Stimulated activated naive B cell treated with anti-CD40 and anti-IgM and Interleukin-4, amounts not matched to agents 10 μg/mL and 1 μg/mL and 100 μg/mL, for 72 hours (primary cell): ENCODE measurements around the gene ASCL5.
"Not testable (repeated sequence)": the region's sequence is repeated elsewhere in the genome, so short reads cannot be mapped to it uniquely, and the experiment has no call there.

Experiments used
- ATAC-seq, 2 donors: fragments of 150-1000 bp; cut with Tn5 transposase; replicated peaks; 2 replicates each; pipeline ENCODE4 v1.10.0; 2021; ENCODE audit warnings: moderate library complexity in 1 of 2
- DNase-seq: peaks from one replicate; pipeline ENCODE4 v3.0.0; 2021
- H3K27ac Mint-ChIP-seq: one replicate; pipeline ENCODE4 v1.8.0; 2022; ENCODE audit warnings: mild to moderate bottlenecking, mixed read lengths
- H3K27me3 Mint-ChIP-seq, 2 donors: one replicate each; pipeline ENCODE4 v1.8.0; 2022; ENCODE audit warnings: mixed read lengths in 2 of 2
- H3K36me3 Mint-ChIP-seq, 2 donors: one replicate each; pipeline ENCODE4 v1.8.0; 2022; ENCODE audit warnings: mixed read lengths in 2 of 2, mild to moderate bottlenecking in 1 of 2
- H3K4me1 Mint-ChIP-seq, 2 donors: one replicate each; pipeline ENCODE4 v1.8.0; 2022; ENCODE audit warnings: mixed read lengths in 2 of 2, mild to moderate bottlenecking in 1 of 2
- H3K4me3 Mint-ChIP-seq, 2 donors: one replicate each; pipeline ENCODE4 v1.8.0; 2022; ENCODE audit warnings: mild to moderate bottlenecking in 2 of 2, mixed read lengths in 2 of 2, moderate library complexity in 1 of 2
- H3K9me3 Mint-ChIP-seq, 2 donors: one replicate each; pipeline ENCODE4 v1.8.0; 2022; ENCODE audit warnings: mixed read lengths in 2 of 2, mild to moderate bottlenecking in 1 of 2

Gene ASCL5

GRCh38 chr1:201163036-201163435 is 36.1 kb upstream of the ASCL5 start:
- not testable (repeated sequence) for H3K4me3 Mint-ChIP-seq, H3K27ac Mint-ChIP-seq, DNase-seq, H3K4me1 Mint-ChIP-seq, ATAC-seq, H3K9me3 Mint-ChIP-seq, H3K36me3 Mint-ChIP-seq
- H3K27me3 Mint-ChIP-seq: peaks cover 18 to 29% of the 10 kb centered on the region in 2 donors

DNA sequence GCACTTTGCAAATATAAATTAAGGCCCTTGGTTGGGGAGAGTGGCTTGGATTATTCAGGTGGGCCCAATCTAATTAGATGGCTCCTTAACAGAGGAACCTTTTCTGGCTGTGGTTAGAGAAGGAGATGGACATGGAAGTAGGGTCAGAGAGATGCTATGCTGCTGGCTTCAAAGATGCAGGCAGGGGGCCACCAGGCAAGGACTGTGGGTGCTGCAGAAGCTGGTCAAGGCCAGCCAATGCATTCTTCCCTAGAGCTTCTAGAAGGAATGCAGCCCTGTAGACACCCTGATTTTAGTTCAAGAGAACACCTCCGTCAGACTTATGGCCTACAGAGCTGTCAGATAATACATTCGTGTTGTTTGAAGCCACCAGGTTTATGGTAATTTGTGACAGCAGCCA is 31.0 kb upstream of the ASCL5 start:
- no peak overlapping the region for H3K27ac Mint-ChIP-seq
- no peak for ATAC-seq

DNA sequence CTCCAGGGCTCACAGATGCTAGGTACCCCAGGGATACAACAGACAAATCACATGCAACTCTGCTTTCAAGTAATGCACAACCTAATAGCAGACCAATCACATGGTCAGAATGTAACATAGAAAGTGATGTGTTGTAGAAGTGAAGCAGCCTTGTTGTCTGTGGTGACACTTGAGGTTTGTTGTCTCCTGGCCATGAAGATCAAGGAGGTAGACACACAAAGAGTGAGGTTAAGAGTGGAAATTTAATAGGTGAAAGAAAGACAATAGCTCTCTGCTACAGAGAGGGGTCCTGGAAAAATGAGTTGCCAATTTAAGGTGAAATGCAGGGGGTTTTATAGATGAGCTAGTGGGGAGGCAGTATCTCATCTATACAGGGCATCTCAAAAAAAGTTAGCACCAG is 29.8 kb upstream of the ASCL5 start:
- Mint-ChIP-seq H3K27ac (no peak overlapping the region), H3K36me3 (no peaks in the 10 kb centered on the region), H3K4me1 (peaks cover 8 to 11% of the 10 kb centered on the region in 2 donors), H3K27me3 (peaks cover 26% of the 10 kb centered on the region in 2 donors), H3K9me3 (no peaks in the 10 kb centered on the region), H3K4me3 (no peak overlapping the region)
- DNase-seq (no peak), ATAC-seq (no peak)

More for the DNA sequence above, 31.0 kb upstream of the ASCL5 start:
- peaks cover 5 to 11% of the 10 kb centered on the region in 2 donors for H3K4me1 Mint-ChIP-seq
- no peak for DNase-seq
- no peaks in the 10 kb centered on the region for H3K36me3 Mint-ChIP-seq
- H3K27me3 Mint-ChIP-seq: peaks cover 26% of the 10 kb centered on the region in 2 donors
- no peaks in the 10 kb centered on the region for H3K9me3 Mint-ChIP-seq
- H3K4me3 Mint-ChIP-seq: no peak overlapping the region

GRCh38 chr1:201156346-201156745 is 29.4 kb upstream of the ASCL5 start:
- no peaks in the 10 kb centered on the region for H3K9me3 Mint-ChIP-seq
- no peak for DNase-seq

GRCh38 chr1:201155354-201155753 is 28.4 kb upstream of the ASCL5 start:
- Mint-ChIP-seq H3K4me3 (no peak overlapping the region), H3K9me3 (no peaks in the 10 kb centered on the region)

More at GRCh38 chr1:201156346-201156745, 29.4 kb upstream of the ASCL5 start:
- ATAC-seq: no peak
- Mint-ChIP-seq H3K27ac (no peak overlapping the region), H3K4me1 (peaks cover 9 to 11% of the 10 kb centered on the region in 2 donors), H3K36me3 (peaks cover 0 to 3% of the 10 kb centered on the region in 2 donors), H3K27me3 (peaks cover 26% of the 10 kb centered on the region in 2 donors), H3K4me3 (no peak overlapping the region)

DNA sequence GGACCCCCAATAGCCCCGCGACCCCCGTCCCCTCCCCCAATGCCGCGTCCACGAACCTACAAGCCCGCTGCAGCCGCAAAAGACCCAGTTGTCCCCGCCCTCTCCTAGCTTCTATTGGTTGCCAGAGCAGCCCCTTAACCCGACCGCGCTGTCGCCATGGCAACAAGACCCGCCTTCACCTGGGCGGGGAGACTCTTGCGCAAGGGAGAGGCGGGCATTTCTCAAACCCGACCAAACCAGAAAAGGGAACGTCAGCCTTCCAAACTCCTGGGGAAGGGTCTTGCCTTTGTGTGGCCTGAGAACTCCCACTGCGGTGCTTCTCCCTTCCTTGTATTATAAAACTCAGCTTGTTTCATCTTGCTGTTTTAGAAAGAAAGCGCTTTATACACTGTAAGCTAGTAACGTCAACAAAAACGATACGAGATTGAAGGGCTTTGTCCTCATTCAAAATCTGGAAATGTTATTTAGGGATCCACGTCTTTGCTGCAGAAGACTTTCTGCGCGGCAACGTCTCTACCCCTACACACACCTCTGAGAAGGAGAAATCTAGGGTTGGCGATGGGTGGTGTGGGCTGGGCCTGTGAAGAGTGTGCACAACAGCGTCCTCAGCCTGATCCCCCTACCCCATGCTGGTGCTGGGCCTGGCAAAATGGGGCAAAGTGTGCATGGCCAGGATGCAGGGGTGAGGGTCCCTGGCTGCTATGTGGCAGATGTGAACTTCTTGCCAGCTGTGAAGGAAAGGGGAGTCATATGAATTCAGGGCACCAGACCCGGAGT is 27.6 kb upstream of the ASCL5 start, which contains the start of gene TMEM9:
TSS of gene TMEM9 (minus strand) at position 86 of the 777 bp plus-strand sequence. CDS start 551 bp downstream, outside the sequence.
- DNase-seq (peak; percentile 94), ATAC-seq (peak; percentile 98 to 99)

More at GRCh38 chr1:201155354-201155753, 28.4 kb upstream of the ASCL5 start:
- no peak overlapping the region for H3K27ac Mint-ChIP-seq
- H3K4me1 Mint-ChIP-seq: peaks cover 9 to 11% of the 10 kb centered on the region in 2 donors
- DNase-seq (no peak), ATAC-seq (no peak)
- H3K27me3 Mint-ChIP-seq: peaks cover 21% of the 10 kb centered on the region in 2 donors
- H3K36me3 Mint-ChIP-seq: peaks cover 0 to 11% of the 10 kb centered on the region in 2 donors

DNA sequence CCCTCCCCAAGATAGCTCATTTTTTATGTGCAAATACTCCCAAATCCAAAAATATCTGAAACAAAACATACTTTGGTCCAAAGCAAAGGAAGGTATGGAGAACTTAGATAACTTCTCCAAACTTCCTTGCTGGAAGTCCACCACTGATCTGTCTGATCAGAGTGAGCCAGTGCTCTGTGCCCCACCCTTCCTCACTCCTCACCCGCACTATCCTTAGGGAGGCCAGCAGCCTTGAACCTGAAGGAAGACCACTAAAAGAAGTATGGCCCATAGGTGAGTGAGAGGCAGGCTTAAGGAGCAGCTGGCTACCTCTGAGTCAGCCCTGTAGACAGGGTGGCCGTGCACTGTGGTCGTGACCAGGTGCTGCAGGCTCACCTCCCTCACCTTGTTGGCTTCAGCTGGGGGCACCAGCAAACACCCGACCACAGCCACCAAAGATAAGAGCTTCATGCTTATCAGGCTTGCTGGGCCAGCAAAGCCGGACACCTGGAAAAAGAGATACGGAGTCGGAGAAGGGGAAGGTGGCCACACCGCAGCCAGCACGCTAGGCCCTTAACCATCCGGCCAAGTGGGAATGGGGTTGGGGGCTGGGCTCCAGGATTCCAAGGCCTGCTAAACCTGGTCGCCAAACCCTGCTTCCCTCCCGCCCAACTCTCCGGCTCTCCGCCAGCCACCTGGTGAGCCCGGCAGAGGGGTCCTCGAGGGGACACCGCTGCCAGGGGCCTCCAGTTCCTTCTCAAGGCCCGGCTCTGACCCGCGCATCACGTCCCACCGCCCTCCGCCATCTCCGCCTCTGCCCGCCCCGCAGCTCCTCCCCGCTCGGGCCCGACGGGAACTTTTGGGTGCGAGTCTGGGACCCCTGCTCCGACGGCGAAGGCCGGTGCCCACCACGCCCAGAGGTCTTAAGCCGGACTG is 26.7 kb upstream of the ASCL5 start:
- peaks cover 9 to 11% of the 10 kb centered on the region in 2 donors for H3K4me1 Mint-ChIP-seq
- no peaks in the 10 kb centered on the region for H3K9me3 Mint-ChIP-seq
- DNase-seq: no peak
- H3K36me3 Mint-ChIP-seq: peaks cover 0 to 14% of the 10 kb centered on the region in 2 donors
- H3K4me3 Mint-ChIP-seq: peak overlapping the region; percentile 87 to 89
- ATAC-seq: peak; percentile 87 to 88
- peaks cover 17 to 21% of the 10 kb centered on the region in 2 donors for H3K27me3 Mint-ChIP-seq
- peak overlapping the region; percentile 80 for H3K27ac Mint-ChIP-seq

More for the DNA sequence above, 27.6 kb upstream of the ASCL5 start, which contains the start of gene TMEM9:
- Mint-ChIP-seq H3K9me3 (no peaks in the 10 kb centered on the region), H3K27me3 (peaks cover 21% of the 10 kb centered on the region in 2 donors), H3K4me3 (peak within 1 kb of the TSS; percentile 87 to 89), H3K27ac (peak within 1 kb of the TSS; percentile 80), H3K36me3 (peaks cover 0 to 11% of the 10 kb centered on the region in 2 donors), H3K4me1 (peaks cover 9 to 11% of the 10 kb centered on the region in 2 donors)

DNA sequence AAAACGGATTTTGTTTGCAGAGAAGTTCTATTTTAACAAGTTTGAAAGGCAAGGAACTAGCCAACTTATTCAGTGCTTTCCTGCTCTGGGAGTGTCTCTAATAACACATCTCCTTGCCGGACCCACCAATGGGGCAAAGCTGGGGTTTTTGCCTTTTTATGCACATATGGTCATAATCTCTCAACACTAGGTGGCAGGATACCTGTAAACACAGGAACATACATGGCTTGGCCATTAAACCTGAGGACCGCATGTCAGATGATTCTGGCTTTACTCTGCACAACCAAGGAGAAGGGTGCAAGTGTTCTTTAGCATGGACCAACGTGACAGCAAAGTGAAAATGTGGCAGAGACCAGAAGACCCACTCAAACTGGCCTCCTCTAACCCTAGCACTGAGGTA is 22.4 kb upstream of the ASCL5 start:
- no peak overlapping the region for H3K4me3 Mint-ChIP-seq
- DNase-seq (no peak), ATAC-seq (peak in 1 of 2 donors; percentile 21)
- H3K27ac Mint-ChIP-seq: no peak overlapping the region
- no peaks in the 10 kb centered on the region for H3K27me3 Mint-ChIP-seq
- H3K4me1 Mint-ChIP-seq: peaks cover 9 to 10% of the 10 kb centered on the region in 2 donors
- peaks cover 16 to 44% of the 10 kb centered on the region in 2 donors for H3K36me3 Mint-ChIP-seq
- H3K9me3 Mint-ChIP-seq: no peaks in the 10 kb centered on the region

GRCh38 chr1:201147396-201148015 is 20.5 kb upstream of the ASCL5 start:
- Mint-ChIP-seq H3K4me1 (peaks cover 2 to 4% of the 10 kb centered on the region in 2 donors), H3K4me3 (no peak overlapping the region), H3K27ac (no peak overlapping the region), H3K27me3 (no peaks in the 10 kb centered on the region), H3K9me3 (no peaks in the 10 kb centered on the region), H3K36me3 (peaks cover 35 to 63% of the 10 kb centered on the region in 2 donors)
- DNase-seq: no peak
- no peak for ATAC-seq

GRCh38 chr1:201146626-201147390 is 19.8 kb upstream of the ASCL5 start:
- Mint-ChIP-seq H3K4me3 (no peak overlapping the region), H3K27ac (no peak overlapping the region), H3K27me3 (no peaks in the 10 kb centered on the region), H3K36me3 (peaks cover 42 to 69% of the 10 kb centered on the region in 2 donors), H3K4me1 (peaks cover under 1 to 4% of the 10 kb centered on the region in 2 donors), H3K9me3 (no peaks in the 10 kb centered on the region)
- ATAC-seq (no peak), DNase-seq (no peak)

GRCh38 chr1:201145816-201146215 is 18.8 kb upstream of the ASCL5 start:
- H3K27me3 Mint-ChIP-seq: no peaks in the 10 kb centered on the region
- peaks cover 1 to 6% of the 10 kb centered on the region in 2 donors for H3K4me1 Mint-ChIP-seq
- H3K9me3 Mint-ChIP-seq: no peaks in the 10 kb centered on the region
- no peak overlapping the region for H3K4me3 Mint-ChIP-seq
- ATAC-seq (no peak), DNase-seq (no peak)
- H3K27ac Mint-ChIP-seq: no peak overlapping the region
- peaks cover 44 to 66% of the 10 kb centered on the region in 2 donors for H3K36me3 Mint-ChIP-seq

- Mint-ChIP-seq H3K36me3 (peaks cover 45 to 66% of the 10 kb centered on the region in 2 donors), H3K9me3 (no peaks in the 10 kb centered on the region), H3K27ac (no peak overlapping the region), H3K27me3 (no peaks in the 10 kb centered on the region), H3K4me3 (no peak overlapping the region), H3K4me1 (peaks cover 5 to 11% of the 10 kb centered on the region in 2 donors)
- ATAC-seq (no peak), DNase-seq (no peak)
These were observed 18.1 kb upstream of the ASCL5 start for GRCh38 chr1:201145132-201145531.

GRCh38 chr1:201144701-201145100 is 17.7 kb upstream of the ASCL5 start:
- peaks cover 45 to 69% of the 10 kb centered on the region in 2 donors for H3K36me3 Mint-ChIP-seq
- H3K4me3 Mint-ChIP-seq: no peak overlapping the region
- no peak overlapping the region for H3K27ac Mint-ChIP-seq
- no peaks in the 10 kb centered on the region for H3K9me3 Mint-ChIP-seq
- no peak for DNase-seq
- no peaks in the 10 kb centered on the region for H3K27me3 Mint-ChIP-seq
- H3K4me1 Mint-ChIP-seq: peaks cover 7 to 14% of the 10 kb centered on the region in 2 donors
- no peak for ATAC-seq
